NCI-H128 (cell line): ENCODE measurements around the gene SLC9A9.
"Not testable (repeated sequence)": the region's sequence is repeated elsewhere in the genome, so short reads cannot be mapped to it uniquely, and the experiment has no call there.

Experiments used
- DNase-seq: peaks from one replicate; lab custom pipeline; 2025; ENCODE audit not compliant: unreplicated experiment; lab: John Stamatoyannopoulos, UW

The SLC9A9 gene

GRCh38 chr3:143697975-143698374 lies 150.3 kb downstream of the SLC9A9 start:
- no peak for DNase-seq

GRCh38 chr3:143695333-143695732 lies 152.9 kb downstream of the SLC9A9 start:
- not testable (repeated sequence) for DNase-seq

DNA sequence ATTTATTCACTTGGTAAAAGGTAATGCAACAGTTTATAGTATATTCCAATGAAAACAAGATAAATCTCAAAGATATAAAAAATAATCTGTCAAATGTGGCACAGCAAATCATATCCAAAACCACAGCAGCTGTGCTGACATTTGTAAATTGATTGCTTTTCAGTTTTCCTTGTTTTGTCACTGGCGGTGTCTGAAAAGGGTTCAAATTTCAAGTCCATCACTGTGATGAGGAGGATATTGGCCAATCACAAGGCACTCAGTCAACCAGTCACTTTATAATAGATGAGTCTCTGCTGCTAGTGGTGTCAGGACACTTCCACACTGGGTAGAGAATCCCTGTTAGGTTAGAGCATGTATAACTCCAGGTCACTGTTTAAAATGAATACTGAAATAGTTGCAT lies 154.8 kb downstream of the SLC9A9 start:
- DNase-seq: no peak

DNA sequence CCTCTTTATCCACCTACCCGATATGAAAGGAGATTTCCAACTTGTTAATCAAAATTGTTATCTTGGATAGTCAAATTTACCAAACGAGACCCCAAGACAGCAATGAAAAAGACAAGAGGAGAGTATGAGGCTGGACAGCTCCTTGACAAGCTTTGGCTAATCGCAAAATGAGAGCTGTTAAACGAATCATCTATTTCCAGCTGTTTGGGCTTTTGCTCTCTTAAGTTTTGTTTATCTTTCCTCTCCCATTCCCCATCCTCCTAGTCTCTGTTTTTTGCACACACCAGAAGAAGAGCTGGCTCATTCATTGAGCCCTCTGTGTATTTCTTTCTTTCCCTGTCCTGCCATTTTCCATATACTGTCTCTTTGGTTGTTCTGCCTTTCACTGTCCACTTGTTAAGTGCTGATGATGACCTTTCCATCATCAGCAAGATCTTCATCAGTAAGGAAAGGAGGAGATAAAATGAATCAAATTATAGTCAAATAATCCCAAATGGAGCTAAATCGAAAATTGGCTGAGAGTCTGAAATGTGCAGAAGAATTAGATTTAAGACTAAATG lies 161.6 kb downstream of the SLC9A9 start:
- DNase-seq: no peak

DNA sequence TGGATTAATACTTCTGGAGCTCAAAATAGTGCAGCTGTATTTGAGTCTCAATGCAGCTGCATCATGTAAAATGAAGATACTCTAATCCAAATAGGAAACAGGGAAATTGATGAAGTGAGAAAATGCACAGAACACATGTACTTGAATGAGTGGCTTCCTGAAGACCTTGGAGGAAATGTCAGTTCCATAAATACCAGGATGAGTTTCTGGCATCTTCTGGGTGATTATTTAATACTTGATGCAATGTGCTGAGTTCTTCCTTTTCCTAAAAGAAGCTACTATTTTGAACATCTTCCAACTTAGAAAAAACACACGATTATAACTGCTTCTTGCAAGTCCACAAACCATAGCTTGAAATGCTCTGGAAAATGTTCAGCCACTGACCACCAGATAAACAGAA lies 162.8 kb downstream of the SLC9A9 start:
- no peak for DNase-seq

GRCh38 chr3:143677430-143677829 lies 170.8 kb downstream of the SLC9A9 start:
- no peak for DNase-seq

- DNase-seq: no peak
Measured at GRCh38 chr3:143676747-143677146, 171.5 kb downstream of the SLC9A9 start.

- DNase-seq: no peak
Measured at GRCh38 chr3:143676021-143676420, 172.2 kb downstream of the SLC9A9 start.

GRCh38 chr3:143674100-143674968 lies 173.9 kb downstream of the SLC9A9 start:
- DNase-seq: peak; percentile 77

- no peak for DNase-seq
Measured at GRCh38 chr3:143672396-143673165, 175.7 kb downstream of the SLC9A9 start.

DNA sequence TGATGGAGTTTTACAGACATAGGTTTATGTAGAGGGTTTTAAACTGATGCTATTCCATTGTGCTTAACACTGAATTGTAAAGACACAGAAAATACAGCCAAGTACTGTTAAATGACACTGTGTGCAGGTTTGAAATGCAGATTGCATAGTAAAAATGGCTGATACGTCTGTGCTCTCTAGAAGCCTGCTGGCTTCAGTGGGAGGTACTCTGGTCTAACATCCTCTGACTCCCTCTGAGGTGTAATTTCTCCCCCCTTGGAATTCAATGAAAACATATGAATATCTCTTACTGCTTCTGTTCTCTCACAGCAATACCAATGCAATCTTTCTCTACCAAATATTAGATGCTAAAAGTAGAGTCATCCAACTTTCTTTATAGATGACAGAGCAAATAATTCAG lies 176.6 kb downstream of the SLC9A9 start:
- DNase-seq: no peak

DNA sequence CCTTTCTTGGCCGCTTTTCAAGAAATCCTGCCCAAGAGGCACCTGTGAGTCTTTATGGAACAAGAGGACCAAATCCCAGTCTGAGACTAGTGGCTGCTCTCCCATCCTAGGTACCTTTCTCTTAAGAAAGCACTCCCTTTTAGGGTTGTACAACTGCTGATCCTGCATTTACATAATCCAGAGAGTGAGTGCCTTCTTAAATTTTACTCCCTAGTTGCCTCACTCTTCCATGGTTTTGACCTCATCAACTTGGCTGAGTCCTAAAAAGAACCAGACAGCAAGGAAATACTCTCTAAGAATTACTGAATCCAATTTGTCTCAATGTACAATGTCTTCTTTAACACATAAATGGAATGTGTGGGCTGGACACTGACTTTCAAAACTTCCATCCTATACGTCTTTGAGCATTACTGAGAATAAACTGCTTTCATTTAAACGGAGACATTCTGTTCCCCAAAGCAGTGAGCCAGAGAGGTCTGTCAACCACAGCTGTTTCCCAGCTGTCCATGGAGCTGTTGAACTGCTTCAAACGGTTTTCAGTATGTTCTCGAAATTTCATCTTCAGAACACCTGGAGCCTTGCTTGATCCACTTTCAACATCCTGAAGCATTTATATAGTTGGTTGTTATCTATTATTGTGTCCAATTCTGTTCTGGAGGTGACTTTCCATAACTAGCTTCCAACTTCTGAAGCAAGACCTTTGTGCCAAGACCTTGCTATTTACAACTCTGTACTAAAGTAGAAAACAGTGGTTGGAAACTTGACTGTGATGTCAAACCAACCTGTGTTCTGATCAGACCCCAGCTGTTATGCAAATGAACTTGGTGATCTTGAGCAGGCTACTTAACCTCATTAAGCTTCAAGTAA lies 179.1 kb downstream of the SLC9A9 start:
- no peak for DNase-seq

- DNase-seq: no peak
Measured at GRCh38 chr3:143668385-143668784, 179.9 kb downstream of the SLC9A9 start.

DNA sequence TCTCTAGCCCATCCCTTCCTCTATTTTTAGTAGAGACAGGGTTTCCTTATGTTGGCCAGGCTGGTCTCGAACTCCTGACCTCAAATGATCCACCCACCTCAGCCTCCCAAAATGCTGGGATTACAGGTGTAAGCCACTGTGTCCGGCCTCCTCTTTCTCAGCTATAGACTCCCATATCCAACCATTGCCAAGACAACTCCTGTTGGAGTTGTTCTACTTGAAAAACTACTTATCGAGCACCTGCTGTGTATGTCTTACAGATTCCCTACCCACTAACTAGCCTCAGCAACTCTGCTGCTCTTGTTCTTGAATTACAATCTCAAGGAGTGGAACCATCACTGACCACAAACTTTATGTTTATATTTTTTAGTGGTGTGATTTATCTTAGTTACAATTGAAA lies 186.6 kb downstream of the SLC9A9 start:
- DNase-seq: no peak

GRCh38 chr3:143658861-143659260 lies 189.4 kb downstream of the SLC9A9 start:
- DNase-seq: no peak

- no peak for DNase-seq
Measured at GRCh38 chr3:143658116-143658515, 190.2 kb downstream of the SLC9A9 start.

DNA sequence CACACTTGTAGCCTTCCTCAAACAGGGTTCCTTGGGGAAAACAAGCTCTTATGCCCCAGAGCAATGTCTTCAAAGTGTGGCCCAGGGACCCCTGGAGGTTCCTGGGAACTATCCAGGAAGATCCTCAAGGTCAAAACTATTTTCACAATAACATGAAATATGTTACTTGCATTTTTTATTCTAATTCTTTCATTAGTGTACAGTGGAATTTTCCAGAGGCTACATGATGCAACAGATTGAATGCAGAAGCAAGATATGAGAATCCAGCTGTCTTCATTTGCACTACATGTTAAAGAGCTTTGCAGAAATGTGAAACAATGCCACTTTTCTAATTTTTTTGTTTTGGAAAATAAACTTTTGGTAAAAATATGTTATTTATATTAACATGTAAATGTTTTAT lies 190.9 kb downstream of the SLC9A9 start:
- no peak for DNase-seq

- DNase-seq: no peak
Measured at GRCh38 chr3:143654906-143655305, 193.4 kb downstream of the SLC9A9 start.

DNA sequence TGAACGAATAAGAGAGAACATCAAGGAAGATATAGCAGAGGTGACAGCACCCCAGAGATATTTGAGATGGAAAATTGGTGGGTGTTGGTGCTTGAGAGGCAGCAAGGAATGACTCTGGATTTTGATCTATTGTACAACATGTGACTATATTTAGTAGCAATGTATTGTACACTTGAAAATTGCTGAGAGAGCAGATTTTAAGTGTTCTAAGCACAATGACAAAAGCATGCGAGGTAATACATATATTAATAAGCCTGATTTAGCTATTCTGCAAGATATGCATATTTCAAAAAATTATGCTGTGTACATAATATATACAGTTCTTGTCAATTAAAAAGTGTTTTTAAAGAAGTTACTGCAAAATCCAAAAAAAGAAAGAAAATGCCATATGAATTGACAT lies 194.3 kb downstream of the SLC9A9 start:
- no peak for DNase-seq

- no peak for DNase-seq
Measured at GRCh38 chr3:143653493-143653892, 194.8 kb downstream of the SLC9A9 start.

- no peak for DNase-seq
Measured at GRCh38 chr3:143652118-143652517, 196.2 kb downstream of the SLC9A9 start.
